B cell (primary cell): ENCODE measurements around the gene PDZD2.

Experiments
- EZH2 ChIP-seq: IDR thresholded peaks from 2 replicates; pipeline ENCODE4 v1.6.1; 2012; ENCODE audit warnings: borderline replicate concordance, low read depth, mild to moderate bottlenecking, moderate library complexity, low read length; ENCODE audit not compliant: insufficient read depth, poor library complexity, severe bottlenecking
- TF ChIP-seq, protein P1 (sequence below): fragments of 200-600 bp; IDR thresholded peaks from one replicate; pipeline ENCODE4 v1.8.0; 2022; ENCODE audit warnings: antibody characterized with exemption, mild to moderate bottlenecking

DNA sequence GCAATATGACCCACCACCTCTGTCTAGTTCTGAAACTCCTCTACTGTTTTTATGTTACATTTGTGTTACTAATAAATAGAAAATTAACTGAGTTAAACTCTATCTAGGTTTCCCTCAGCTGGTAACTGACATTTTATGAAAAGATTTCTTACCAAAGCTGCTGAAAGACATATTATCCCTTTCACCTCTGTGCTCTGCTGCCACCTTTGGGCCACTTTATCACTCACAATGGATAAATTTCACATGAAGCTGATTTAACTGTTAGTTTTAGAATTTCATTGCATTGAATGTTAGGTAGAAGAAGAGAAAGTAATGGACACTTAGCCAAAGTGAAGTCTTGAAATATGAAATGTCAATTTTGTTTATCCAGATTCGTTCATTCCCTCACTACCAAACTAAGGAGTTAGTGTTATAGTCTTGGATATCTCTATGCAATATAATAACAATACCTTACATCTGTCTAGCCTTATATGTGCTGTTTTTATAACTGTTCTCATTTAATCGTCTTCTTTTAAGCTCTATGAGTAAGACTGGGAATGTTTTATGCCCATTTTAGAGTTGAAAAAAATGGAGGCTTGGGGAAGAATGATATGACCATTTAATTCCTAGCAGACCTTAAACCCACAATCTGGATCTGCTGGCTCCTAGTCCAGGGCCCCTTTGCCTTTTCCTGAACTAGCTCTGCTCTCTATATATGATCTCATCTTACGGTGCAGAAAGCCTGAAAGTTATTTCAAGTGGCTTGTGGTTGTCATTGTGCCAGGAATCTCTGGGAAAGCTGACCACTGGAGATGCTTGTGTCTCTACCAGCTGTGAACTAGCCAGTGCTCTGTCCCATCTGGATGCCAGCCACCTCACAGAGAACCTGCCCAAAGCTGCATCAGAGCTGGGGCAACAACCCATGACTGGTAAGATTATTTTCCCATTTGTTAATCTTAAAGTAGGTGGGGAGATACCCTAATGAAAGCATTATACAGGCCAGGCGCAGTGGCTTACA is 438.1 kb downstream of the PDZD2 start:
- TF ChIP-seq, protein P1, sequence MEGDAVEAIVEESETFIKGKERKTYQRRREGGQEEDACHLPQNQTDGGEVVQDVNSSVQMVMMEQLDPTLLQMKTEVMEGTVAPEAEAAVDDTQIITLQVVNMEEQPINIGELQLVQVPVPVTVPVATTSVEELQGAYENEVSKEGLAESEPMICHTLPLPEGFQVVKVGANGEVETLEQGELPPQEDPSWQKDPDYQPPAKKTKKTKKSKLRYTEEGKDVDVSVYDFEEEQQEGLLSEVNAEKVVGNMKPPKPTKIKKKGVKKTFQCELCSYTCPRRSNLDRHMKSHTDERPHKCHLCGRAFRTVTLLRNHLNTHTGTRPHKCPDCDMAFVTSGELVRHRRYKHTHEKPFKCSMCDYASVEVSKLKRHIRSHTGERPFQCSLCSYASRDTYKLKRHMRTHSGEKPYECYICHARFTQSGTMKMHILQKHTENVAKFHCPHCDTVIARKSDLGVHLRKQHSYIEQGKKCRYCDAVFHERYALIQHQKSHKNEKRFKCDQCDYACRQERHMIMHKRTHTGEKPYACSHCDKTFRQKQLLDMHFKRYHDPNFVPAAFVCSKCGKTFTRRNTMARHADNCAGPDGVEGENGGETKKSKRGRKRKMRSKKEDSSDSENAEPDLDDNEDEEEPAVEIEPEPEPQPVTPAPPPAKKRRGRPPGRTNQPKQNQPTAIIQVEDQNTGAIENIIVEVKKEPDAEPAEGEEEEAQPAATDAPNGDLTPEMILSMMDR = peak; percentile 64
- TF ChIP-seq EZH2 = no peak
